Spinal cord (tissue), 10 donors: ENCODE measurements around the gene DEPDC4. TPM values are rescaled to one million over a fixed set of nuclear protein-coding genes. Genes with fewer than 3 reads are reported as not detected.

ENCODE experiments used
- DNase-seq, 6 donors: peaks; one replicate each; pipeline versions ENCODE4 v3.0.0 to v3.0.0-alpha.2; 2013 to 2015; ENCODE audit warnings: low spot score in 6 of 6, low read depth in 4 of 6
- H3K27ac ChIP-seq: one replicate; pipeline ENCODE4 v1.5.1; 2013; ENCODE audit warnings: low read depth, low read length, control low read depth
- H3K27me3 ChIP-seq: one replicate; pipeline ENCODE4 v1.6.1; 2013; ENCODE audit warnings: low read length; ENCODE audit not compliant: control insufficient read depth, insufficient read depth
- H3K36me3 ChIP-seq: one replicate; pipeline ENCODE4 v1.6.1; 2013; ENCODE audit warnings: low read length; ENCODE audit not compliant: control insufficient read depth, insufficient read depth
- H3K4me1 ChIP-seq: one replicate; pipeline ENCODE4 v1.6.1; 2013; ENCODE audit warnings: low read length; ENCODE audit not compliant: control insufficient read depth, insufficient read depth
- H3K4me3 ChIP-seq: one replicate; pipeline ENCODE4 v1.5.1; 2013; ENCODE audit warnings: low read depth, low read length, control low read depth
- H3K9me3 ChIP-seq: one replicate; pipeline ENCODE4 v1.6.1; 2013; ENCODE audit warnings: low read length; ENCODE audit not compliant: control insufficient read depth, insufficient read depth
- WGBS: methylation state at CpG from one replicate; pipeline ENCODE4 v1.1.5; 2013; ENCODE audit warnings: missing lambda C conversion rate; ENCODE audit not compliant: insufficient coverage; 5-methylcytosine and 5-hydroxymethylcytosine counted together
- polyA plus RNA-seq, 2 donors: library from polyadenylated mRNA; unstranded; fragments of 120-200 nt; gene quantifications; one replicate each; pipeline ENCODE4 v1.2.1, GENCODE V29; 2013; ENCODE audit not compliant: insufficient read length in 2 of 2
- total RNA-seq, 2 donors: library from RNA; depleted of rRNA in 1 of 2; stranded (reverse); fragments of 120-200 nt in 1 of 2; fragments of >200 nt in 1 of 2; gene quantifications; one replicate each; pipeline versions ENCODE4 v1.2.3 to v1.2.4, GENCODE V29; 2013 to 2014
- donor health status: healthy.

The DEPDC4 gene
- total and polyA plus RNA-seq, 4 donors = 1.8 to 3.7 (median 2.1) TPM

GRCh38 chr12:100221523-100221922, 45.4 kb downstream of the DEPDC4 start:
- WGBS = 100% methylated on average over 1 of the region's 3 CpGs
- Histone ChIP-seq H3K4me3 (no peak overlapping the region), H3K4me1 (no peaks in the 10 kb centered on the region), H3K36me3 (peaks cover 24% of the 10 kb centered on the region), H3K9me3 (no peaks in the 10 kb centered on the region), H3K27me3 (no peaks in the 10 kb centered on the region), H3K27ac (no peak overlapping the region)
- no peak for DNase-seq

GRCh38 chr12:100219328-100220109, 47.4 kb downstream of the DEPDC4 start:
- no peak overlapping the region for H3K4me3 ChIP-seq

GRCh38 chr12:100216337-100216736, 50.5 kb downstream of the DEPDC4 start:
- Histone ChIP-seq H3K27me3 (no peaks in the 10 kb centered on the region), H3K36me3 (peaks cover 25% of the 10 kb centered on the region), H3K27ac (no peak overlapping the region), H3K4me3 (no peak overlapping the region), H3K9me3 (no peaks in the 10 kb centered on the region), H3K4me1 (no peaks in the 10 kb centered on the region)
- DNase-seq = no peak
- 92% methylated on average over 3 of the region's 4 CpGs for WGBS

More at GRCh38 chr12:100219328-100220109, 47.4 kb downstream of the DEPDC4 start:
- Histone ChIP-seq H3K27ac (no peak overlapping the region), H3K4me1 (no peaks in the 10 kb centered on the region), H3K9me3 (no peaks in the 10 kb centered on the region), H3K27me3 (no peaks in the 10 kb centered on the region), H3K36me3 (peaks cover 24% of the 10 kb centered on the region)
- WGBS = no CpG with 5 or more reads among the region's 5 CpGs
- DNase-seq = no peak

- no peaks in the 10 kb centered on the region for H3K4me1 ChIP-seq
- no peak overlapping the region for H3K4me3 ChIP-seq
- H3K36me3 ChIP-seq = peaks cover 30% of the 10 kb centered on the region
- no peaks in the 10 kb centered on the region for H3K27me3 ChIP-seq
- DNase-seq = no peak
- H3K9me3 ChIP-seq = no peaks in the 10 kb centered on the region
- no CpG with 5 or more reads among the region's 1 CpG for WGBS
- no peak overlapping the region for H3K27ac ChIP-seq
These were observed 51.7 kb downstream of the DEPDC4 start for GRCh38 chr12:100215209-100215608.

- peaks cover 30% of the 10 kb centered on the region for H3K36me3 ChIP-seq
- no peaks in the 10 kb centered on the region for H3K9me3 ChIP-seq
- H3K27me3 ChIP-seq = no peaks in the 10 kb centered on the region
- no peak overlapping the region for H3K4me3 ChIP-seq
- no peak for DNase-seq
- WGBS = no CpG with 5 or more reads among the region's 2 CpGs
- no peaks in the 10 kb centered on the region for H3K4me1 ChIP-seq
- H3K27ac ChIP-seq = no peak overlapping the region
These were observed 52.4 kb downstream of the DEPDC4 start for GRCh38 chr12:100214518-100214917.

DNA sequence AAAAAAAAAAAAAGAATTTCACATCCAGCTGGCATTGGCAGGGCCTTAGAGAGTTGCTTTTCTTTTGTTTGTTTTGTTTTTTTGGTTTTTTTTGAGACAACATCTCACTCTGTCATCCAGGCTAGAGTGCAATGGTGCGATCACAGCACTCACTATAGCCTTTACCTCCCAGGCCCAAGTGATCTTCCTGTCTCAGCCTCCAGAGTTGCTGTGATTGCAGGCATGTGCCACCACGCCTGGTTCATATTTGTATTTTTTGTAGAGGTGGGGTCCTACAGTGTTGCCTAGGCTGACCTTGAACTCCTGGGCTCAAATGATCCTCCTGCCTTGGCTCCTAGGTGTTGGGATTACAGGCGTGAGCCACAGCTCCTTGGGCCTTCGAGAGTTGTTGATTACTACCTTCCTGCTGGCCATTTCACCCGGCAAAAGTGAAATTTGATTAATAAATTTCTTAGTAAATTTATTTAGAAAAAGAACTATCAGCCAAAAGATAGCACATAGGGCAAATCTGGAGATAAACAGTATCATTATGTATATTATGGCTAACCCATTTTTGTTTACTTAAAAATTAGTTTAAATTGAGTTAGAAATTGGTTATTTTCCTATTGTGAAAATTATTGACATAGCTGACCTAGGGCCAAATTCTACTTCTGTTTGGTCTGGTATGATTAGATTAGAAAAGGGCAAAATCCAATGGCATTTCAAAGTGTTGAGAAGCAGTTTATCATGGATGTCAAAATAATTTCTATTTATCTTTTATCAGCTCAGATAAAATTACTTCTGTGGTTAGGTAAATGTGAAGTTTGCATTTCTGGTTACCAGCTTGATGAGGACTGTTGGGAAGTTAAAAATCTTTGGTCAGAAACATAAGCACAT, 53.6 kb downstream of the DEPDC4 start:
- Histone ChIP-seq H3K4me3 (no peak overlapping the region), H3K36me3 (peaks cover 42% of the 10 kb centered on the region), H3K9me3 (no peaks in the 10 kb centered on the region), H3K4me1 (no peaks in the 10 kb centered on the region), H3K27me3 (no peaks in the 10 kb centered on the region), H3K27ac (no peak overlapping the region)
- no peak for DNase-seq
- WGBS = no CpG with 5 or more reads among the region's 5 CpGs

- no peak for DNase-seq
- H3K4me3 ChIP-seq = no peak overlapping the region
- no CpG with 5 or more reads among the region's 2 CpGs for WGBS
- H3K27ac ChIP-seq = no peak overlapping the region
- no peaks in the 10 kb centered on the region for H3K4me1 ChIP-seq
- peaks cover 47% of the 10 kb centered on the region for H3K36me3 ChIP-seq
- H3K27me3 ChIP-seq = no peaks in the 10 kb centered on the region
- no peaks in the 10 kb centered on the region for H3K9me3 ChIP-seq
These were observed 55.2 kb downstream of the DEPDC4 start for GRCh38 chr12:100211698-100212097.

DNA sequence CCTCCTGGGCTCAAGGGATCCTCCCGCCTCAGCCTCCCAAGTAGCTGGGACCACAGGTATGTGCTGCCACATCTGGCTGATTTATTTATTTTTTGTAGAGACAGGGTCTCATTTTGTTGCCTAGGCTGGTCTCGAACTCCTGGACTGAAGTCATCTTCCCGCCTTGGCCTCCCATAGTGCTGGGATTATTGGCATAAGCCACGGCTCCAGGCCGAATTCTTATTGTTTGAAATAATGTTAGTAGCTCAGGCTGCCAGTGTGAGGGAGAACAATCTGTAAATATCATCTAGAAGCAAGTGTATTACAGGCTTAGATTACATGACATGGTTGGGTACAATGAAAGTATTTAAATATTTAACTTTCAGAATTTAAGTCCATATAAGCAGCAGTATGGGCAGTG, 58.0 kb downstream of the DEPDC4 start:
- Histone ChIP-seq H3K9me3 (no peaks in the 10 kb centered on the region), H3K4me3 (no peak overlapping the region), H3K4me1 (no peaks in the 10 kb centered on the region), H3K27me3 (no peaks in the 10 kb centered on the region), H3K36me3 (peaks cover 44% of the 10 kb centered on the region), H3K27ac (no peak overlapping the region)
- 100% methylated on average over 2 of the region's 5 CpGs for whole genome bisulfite sequencing
- no peak for DNase-seq

DNA sequence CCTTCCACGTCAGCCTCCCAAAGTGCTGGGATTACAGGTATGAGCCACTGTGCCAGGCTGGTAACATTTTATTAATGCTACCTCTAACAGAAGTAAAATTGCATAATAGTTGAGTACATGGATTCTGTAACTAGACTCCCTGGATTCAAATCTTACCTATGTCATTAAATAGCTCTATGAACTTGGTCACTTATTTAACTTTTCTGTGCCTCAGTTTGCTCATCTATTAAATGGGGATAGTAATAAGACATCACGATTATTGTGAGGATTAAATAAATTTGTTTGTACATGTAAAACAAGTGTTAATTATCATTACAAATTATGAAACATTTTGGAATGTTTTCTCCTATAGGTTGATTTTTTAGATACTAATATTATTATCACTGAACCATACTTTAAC, 59.6 kb downstream of the DEPDC4 start:
- WGBS = no CpG with 5 or more reads among the region's 2 CpGs
- no peaks in the 10 kb centered on the region for H3K9me3 ChIP-seq
- no peaks in the 10 kb centered on the region for H3K27me3 ChIP-seq
- H3K27ac ChIP-seq = no peak overlapping the region
- H3K36me3 ChIP-seq = peaks cover 39% of the 10 kb centered on the region
- H3K4me3 ChIP-seq = no peak overlapping the region
- no peak for DNase-seq
- peaks cover 3% of the 10 kb centered on the region for H3K4me1 ChIP-seq
